Motor neuron (in vitro differentiated cells): Measurements from ENCODE around the gene ADAMTSL5. TPM values are rescaled to one million over a fixed set of nuclear protein-coding genes. Genes with fewer than 3 reads are reported as not detected.
"Not testable (repeated sequence)": the region's sequence is repeated elsewhere in the genome, so short reads cannot be mapped to it uniquely, and the experiment has no call there.

Source experiments
- ATAC-seq, 8 experiments: fragments of 200-7000 bp; cut with Tn5 transposase; replicated peaks in 6 of 8; 2 replicates each; pipeline ENCODE4 v1.8.0; 2021; ENCODE audit warnings: mild to moderate bottlenecking in 8 of 8, moderate library complexity in 8 of 8
- H3K27ac ChIP-seq, 2 donors: fragments of 250-450 bp; sonication (Bioruptor Pico); 2 replicates each; pipeline ENCODE4 v1.9.0; 2021; ENCODE audit warnings: antibody characterized with exemption in 2 of 2, mild to moderate bottlenecking in 2 of 2, moderate library complexity in 1 of 2
- H3K4me1 ChIP-seq, 2 donors: fragments of 250-450 bp; sonication (Bioruptor Pico); replicated peaks in 1 of 2; 2 replicates each; pipeline ENCODE4 v1.6.1; 2021; ENCODE audit warnings: antibody characterized with exemption in 2 of 2, mild to moderate bottlenecking in 2 of 2, moderate library complexity in 1 of 2
- H3K4me3 ChIP-seq, 5 donors: fragments of 250-450 bp; sonication (Bioruptor Pico); 2 replicates each; pipeline ENCODE4 v1.9.0; 2021; ENCODE audit warnings: antibody characterized with exemption in 5 of 5, mild to moderate bottlenecking in 5 of 5, moderate library complexity in 4 of 5
- WGBS, 10 experiments: fragments of 450-650 bp; shearing (Covaris generic); methylation state at CpG; one replicate each; pipeline ENCODE4 v1.0.0; 2022; 5-methylcytosine and 5-hydroxymethylcytosine counted together
- in situ Hi-C, 9 experiments: fragments of 400-800 bp; cut with MboI; loops; one replicate each; pipeline ENCODE4 v1.15.0; 2021; ENCODE audit warnings: low sequenced_read_pairs in 9 of 9, low pct_unique_long_range_greater_than_20kb in 2 of 9; ENCODE audit not compliant: unreplicated experiment in 9 of 9
- total RNA-seq, 8 experiments: library from RNA; unstranded; fragments of 300-600 nt; gene quantifications; 2 replicates each; pipeline versions ENCODE4 v1.2.3 to v1.2.4, GENCODE V29; 2022

ADAMTSL5 gene
- total RNA-seq, 8 experiments from 2014 or later = 0.09 to 8.2 (median 1.5) TPM; not detected in 1

GRCh38 chr19:1507763-1508506, 4.9 kb downstream of the ADAMTSL5 start:
- 0% methylated on average over 1 to 9 of the region's 46 CpGs; no CpG with 5 or more reads in 6 of the 10 experiments for WGBS, 10 experiments
- ATAC-seq = peak; percentile 77 to 87 (median 82)
- peak overlapping the region; percentile 84 to 95 for H3K27ac ChIP-seq
- in situ Hi-C loops = no loop called here
- H3K4me3 ChIP-seq = peak overlapping the region; percentile 36 to 44 (median 39)
- peaks cover 11 to 28% of the 10 kb centered on the region in 2 donors for H3K4me1 ChIP-seq

DNA sequence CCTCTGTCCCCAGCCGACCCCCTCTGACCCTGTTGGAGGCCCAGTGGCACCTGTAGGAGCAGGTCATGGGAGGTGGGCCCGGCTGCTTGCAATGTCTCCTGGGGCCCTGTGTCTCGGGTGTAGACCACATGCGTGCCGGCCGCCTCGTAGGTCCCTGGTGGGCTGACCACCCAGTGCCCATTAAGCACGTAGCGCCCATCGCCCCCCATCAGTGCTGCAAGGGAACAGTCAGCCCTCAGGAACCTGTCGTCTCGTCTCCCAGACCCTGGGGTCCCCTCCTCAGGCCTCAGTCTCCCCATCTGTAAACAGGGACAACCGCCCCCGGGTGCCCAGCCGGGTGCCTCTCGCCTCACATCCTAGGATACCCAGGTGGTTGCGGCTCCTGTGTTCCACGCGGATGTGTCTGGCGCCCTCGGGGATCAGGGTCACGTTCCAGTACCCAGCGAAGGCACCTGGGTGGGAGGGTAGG, 5.6 kb downstream of the ADAMTSL5 start:
- no peak for ATAC-seq
- H3K4me1 ChIP-seq = peaks cover 11 to 25% of the 10 kb centered on the region in 2 donors
- in situ Hi-C loops = no loop called here
- 41% methylated on average over 7 of the region's 23 CpGs; no CpG with 5 or more reads in 9 of the 10 experiments for WGBS, 10 experiments
- H3K4me3 ChIP-seq = peak overlapping the region in 3 of 5 donors; percentile 3 to 44 (median 39)
- peak overlapping the region; percentile 44 to 95 for H3K27ac ChIP-seq

GRCh38 chr19:1505991-1506881, 6.6 kb downstream of the ADAMTSL5 start:
- ATAC-seq = no peak
- 48 to 100% (median 91%) methylated on average over 2 to 8 of the region's 45 CpGs; no CpG with 5 or more reads in 6 of the 10 experiments for WGBS, 10 experiments
- H3K4me3 ChIP-seq = no peak overlapping the region
- H3K4me1 ChIP-seq = peaks cover 11 to 25% of the 10 kb centered on the region in 2 donors
- H3K27ac ChIP-seq = no peak overlapping the region
- in situ Hi-C loops = no loop called here

GRCh38 chr19:1505012-1505411, 7.8 kb downstream of the ADAMTSL5 start:
- in situ Hi-C loops = no loop called here

DNA sequence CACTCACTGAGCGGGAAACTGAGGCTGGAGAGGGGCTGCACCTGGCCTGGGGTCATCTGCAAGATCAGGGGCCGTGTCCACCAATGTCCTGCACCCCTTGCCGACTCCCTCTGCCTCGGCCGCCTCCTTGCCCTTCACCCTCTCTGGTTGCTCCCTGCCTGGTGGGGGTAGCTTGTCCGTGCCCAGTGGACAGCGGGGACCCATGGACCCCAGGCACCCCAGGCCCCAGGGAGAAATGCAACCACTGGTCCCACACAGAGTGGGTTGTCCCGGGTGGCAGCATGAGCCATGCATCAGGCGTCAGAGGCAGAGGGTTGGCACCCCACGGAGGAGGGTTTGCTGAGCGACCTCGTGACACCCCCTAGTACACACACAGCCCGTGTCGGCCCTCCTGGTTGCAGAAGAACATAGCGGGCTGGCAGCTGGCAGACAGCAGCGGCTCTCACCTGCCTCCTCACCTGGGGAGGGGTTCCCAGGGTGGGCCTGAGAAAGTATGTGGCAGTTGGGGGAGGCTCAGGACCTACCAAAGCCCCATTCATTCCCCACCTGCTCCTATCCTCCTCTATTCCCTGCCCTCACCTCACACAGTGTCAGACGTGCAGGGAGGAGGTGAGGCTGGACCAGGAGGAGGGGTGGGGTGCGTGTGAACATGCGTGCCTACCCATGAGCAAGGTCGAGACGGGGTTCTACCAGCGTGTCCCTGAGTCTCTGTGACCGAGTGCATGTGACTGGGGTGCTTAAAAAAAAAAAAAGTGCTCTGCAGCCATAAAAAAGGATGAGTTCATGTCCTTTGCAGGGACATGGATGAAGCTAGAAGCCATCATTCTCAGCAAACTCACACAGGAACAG, 8.7 kb downstream of the ADAMTSL5 start:
- in situ Hi-C loops = no loop called here
- Histone ChIP-seq H3K27ac (peak overlapping the region in 1 of 2 donors; percentile 16), H3K4me1 (peaks cover 11 to 25% of the 10 kb centered on the region in 2 donors), H3K4me3 (no peak overlapping the region)
- 0 to 61% (median 36%) methylated on average over 1 to 7 of the region's 23 CpGs; no CpG with 5 or more reads in 5 of the 10 experiments for WGBS, 10 experiments
- ATAC-seq = peak in 3 of 8 experiments; percentile 16 to 24 (median 21)

More at GRCh38 chr19:1505012-1505411, 7.8 kb downstream of the ADAMTSL5 start:
- 37 to 93% (median 67%) methylated on average over 1 to 8 of the region's 8 CpGs; no CpG with 5 or more reads in 2 of the 10 experiments for WGBS, 10 experiments
- Histone ChIP-seq H3K27ac (no peak overlapping the region), H3K4me1 (peaks cover 11 to 25% of the 10 kb centered on the region in 2 donors), H3K4me3 (no peak overlapping the region)
- ATAC-seq = no peak

GRCh38 chr19:1503089-1503924, 9.5 kb downstream of the ADAMTSL5 start:
- H3K4me3 ChIP-seq = no peak overlapping the region
- whole genome bisulfite sequencing, 10 experiments = 0 to 47% (median 9%) methylated on average over 2 to 14 of the region's 49 CpGs; no CpG with 5 or more reads in 2 of the 10 experiments

DNA sequence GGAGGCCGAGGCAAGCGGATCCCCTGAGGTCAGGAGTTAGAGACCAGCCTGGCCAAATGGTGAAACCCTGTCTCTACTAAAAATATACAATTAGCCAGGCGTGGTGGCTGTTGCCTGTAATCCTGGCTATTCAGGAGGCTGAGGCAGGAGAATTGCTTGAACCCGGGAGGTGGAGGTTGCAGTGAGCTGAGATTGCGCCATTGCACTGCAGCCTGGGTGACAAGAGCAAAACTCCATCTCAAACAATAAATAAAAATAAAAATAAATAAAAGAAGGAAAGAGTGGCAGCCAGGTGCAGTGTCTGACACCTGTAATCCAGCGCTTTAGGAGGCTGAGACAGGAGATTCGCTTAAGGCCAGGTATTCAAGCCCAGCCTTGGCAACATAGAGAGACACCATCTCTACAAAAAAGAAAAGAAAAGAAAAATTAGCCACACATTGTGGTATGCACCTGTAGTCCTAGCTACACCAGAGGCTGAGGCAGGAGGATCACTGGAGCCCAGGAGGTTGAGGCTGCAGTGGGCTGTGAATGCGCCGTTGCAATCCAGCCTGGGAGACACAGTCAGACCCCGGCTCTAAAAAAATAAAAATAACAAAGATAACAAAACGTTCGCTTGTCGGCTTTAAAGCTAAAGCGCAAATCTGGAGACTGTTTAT, 10.3 kb downstream of the ADAMTSL5 start:
- 47 to 100% (median 64%) methylated on average over 2 to 12 of the region's 14 CpGs for WGBS, 10 experiments
- ATAC-seq = no peak
- in situ Hi-C loops = no loop called here
- Histone ChIP-seq H3K4me3 (no peak overlapping the region), H3K27ac (no peak overlapping the region), H3K4me1 (peaks cover 16 to 29% of the 10 kb centered on the region in 2 donors)

More at GRCh38 chr19:1503089-1503924, 9.5 kb downstream of the ADAMTSL5 start:
- peaks cover 13 to 28% of the 10 kb centered on the region in 2 donors for H3K4me1 ChIP-seq
- in situ Hi-C loops = no loop called here
- peak; percentile 8 to 56 (median 22) for ATAC-seq
- peak overlapping the region in 1 of 2 donors; percentile 16 for H3K27ac ChIP-seq

- Histone ChIP-seq H3K27ac (no peak overlapping the region), H3K4me3 (no peak overlapping the region), H3K4me1 (peaks cover 20 to 24% of the 10 kb centered on the region in 2 donors)
- in situ Hi-C loops = no loop called here
- WGBS, 10 experiments = 7 to 100% (median 44%) methylated on average over 1 to 3 of the region's 9 CpGs; no CpG with 5 or more reads in 2 of the 10 experiments
- no peak for ATAC-seq
Measured at GRCh38 chr19:1501200-1501595, 11.6 kb downstream of the ADAMTSL5 start.

GRCh38 chr19:1499231-1499630, 13.6 kb downstream of the ADAMTSL5 start:
- H3K4me3 ChIP-seq, H3K27ac ChIP-seq, in situ Hi-C loops, ATAC-seq: not testable (repeated sequence)
- no CpG with 5 or more reads among the region's 34 CpGs for WGBS, 10 experiments
- peaks cover 15 to 17% of the 10 kb centered on the region in 2 donors for H3K4me1 ChIP-seq

DNA sequence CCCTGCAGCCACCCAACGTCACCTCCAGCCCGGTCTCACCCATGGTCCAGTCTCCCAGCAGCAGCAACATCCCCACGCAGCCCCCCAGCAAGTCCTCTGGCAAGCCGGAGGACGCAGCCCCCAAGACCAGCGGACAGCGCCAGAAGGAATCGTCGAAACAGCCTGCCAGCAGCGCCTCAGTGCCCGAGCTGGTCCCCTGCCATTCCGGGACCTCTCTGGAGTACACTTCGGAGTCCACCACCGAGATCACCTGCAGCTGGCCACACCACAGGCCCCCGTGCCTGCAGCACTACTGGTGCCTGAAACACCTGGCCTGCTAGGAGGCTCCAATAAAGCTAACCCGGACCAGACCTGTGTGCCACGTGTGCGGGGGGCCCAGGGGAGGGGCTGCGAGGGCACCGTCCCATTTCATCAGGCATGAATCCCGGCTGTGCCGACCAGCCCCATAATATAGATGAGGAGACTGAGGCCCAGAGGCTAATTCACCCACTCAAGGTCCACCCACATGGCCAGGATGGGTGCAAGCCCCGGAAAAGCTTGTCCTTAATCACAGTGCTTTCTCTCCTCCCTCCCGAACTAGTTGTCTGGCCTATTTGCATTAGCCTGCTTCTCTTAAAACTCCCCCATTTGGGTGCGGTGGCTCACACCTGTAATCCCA, 15.1 kb downstream of the ADAMTSL5 start:
- in situ Hi-C loops = no loop called here
- H3K4me1 ChIP-seq = peaks cover 12 to 20% of the 10 kb centered on the region in 2 donors
- 40 to 100% (median 74%) methylated on average over 1 to 7 of the region's 25 CpGs; no CpG with 5 or more reads in 3 of the 10 experiments for WGBS, 10 experiments
- no peak overlapping the region for H3K4me3 ChIP-seq
- no peak for ATAC-seq
- H3K27ac ChIP-seq = no peak overlapping the region
